Panc1 (cell line): ENCODE data around the gene MEP1A. TPM values are rescaled to one million over a fixed set of nuclear protein-coding genes. Genes with fewer than 3 reads are reported as not detected.

ENCODE experiments used
- ATAC-seq: fragments of 200-7000 bp; cut with Tn5 transposase; 2 replicates; pipeline ENCODE4 v1.9.1; 2020; ENCODE audit warnings: mild to moderate bottlenecking, moderate library complexity
- BruUV-seq: library from RNA; stranded (reverse); fragments of 400-500 nt; replicated peaks from 2 replicates; lab custom pipeline; 2021; lab: Mats Ljungman, UMichigan
- CTCF ChIA-PET: fragments of 300-600 bp; sonication (Branson Sonifier 250); formaldehyde crosslinking; loops from one replicate; lab custom pipeline; 2022; ENCODE audit warnings: antibody characterized with exemption; lab: Charles Lee
- POLR2A ChIA-PET: fragments of 300-600 bp; sonication (Branson Sonifier 250); formaldehyde crosslinking; loops from one replicate; lab custom pipeline; 2022; ENCODE audit warnings: antibody characterized with exemption; lab: Charles Lee
- DNase-seq: peaks from one replicate; pipeline ENCODE4 v3.0.0-alpha.2; 2010; ENCODE audit warnings: low read depth, low spot score
- H3K27ac ChIP-seq: 2 replicates; pipeline ENCODE4 v1.5.1; 2011; ENCODE audit warnings: mild to moderate bottlenecking, low read length, inconsistent platforms
- H3K27me3 ChIP-seq: fragments of 200-500 bp; sonication (Bioruptor generic); 2 replicates; pipeline ENCODE4 v1.6.0; 2014; ENCODE audit warnings: low read length, inconsistent platforms; ENCODE audit not compliant: control insufficient read depth, insufficient read depth
- H3K36me3 ChIP-seq: fragments of 200-500 bp; sonication (Bioruptor generic); 2 replicates; pipeline ENCODE4 v1.5.1; 2014; ENCODE audit warnings: inconsistent platforms, mild to moderate bottlenecking, low read length, moderate library complexity; ENCODE audit not compliant: control insufficient read depth, insufficient read depth
- H3K4me1 ChIP-seq: 2 replicates; pipeline ENCODE4 v1.5.1; 2011; ENCODE audit warnings: inconsistent platforms, mild to moderate bottlenecking, low read length, moderate library complexity; ENCODE audit not compliant: control insufficient read depth, insufficient read depth
- H3K4me3 ChIP-seq, 2 experiments: 2 replicates each; pipeline ENCODE4 v1.5.1; 2011 to 2012; ENCODE audit warnings: low read depth in 2 of 2, low read length in 2 of 2, mild to moderate bottlenecking in 2 of 2, inconsistent platforms in 1 of 2, moderate library complexity in 1 of 2
- H3K9me3 ChIP-seq: fragments of 200-500 bp; sonication (Bioruptor generic); 2 replicates; pipeline ENCODE4 v1.5.1; 2014; ENCODE audit warnings: low read depth, mild to moderate bottlenecking, inconsistent platforms, low read length, moderate library complexity; ENCODE audit not compliant: control insufficient read depth, insufficient read depth
- CTCF ChIP-seq: fragments of 450-650 bp; IDR thresholded peaks from 2 replicates; pipeline ENCODE4 v1.5.1; 2017; ENCODE audit warnings: mild to moderate bottlenecking
- POLR2AphosphoS5 ChIP-seq: IDR thresholded peaks from 2 replicates; pipeline ENCODE4 v1.6.1; 2012; ENCODE audit warnings: mild to moderate bottlenecking, low read depth, low read length, moderate library complexity
- REST ChIP-seq, 2 experiments: IDR thresholded peaks; 2 replicates each; pipeline ENCODE4 v1.6.1; 2011 to 2012; ENCODE audit warnings: low read depth in 2 of 2, control low read depth in 1 of 2, low read length in 1 of 2, mild to moderate bottlenecking in 1 of 2, moderate library complexity in 1 of 2; ENCODE audit not compliant: insufficient read depth in 1 of 2
- SIN3A ChIP-seq: IDR thresholded peaks from 2 replicates; pipeline ENCODE4 v1.6.1; 2012; ENCODE audit warnings: low read depth, mild to moderate bottlenecking, low read length, moderate library complexity, borderline replicate concordance; ENCODE audit not compliant: insufficient read depth
- TCF7L2 ChIP-seq: IDR thresholded peaks from 2 replicates; pipeline ENCODE4 v1.6.1; 2011; ENCODE audit warnings: mild to moderate bottlenecking, low read depth, low read length, inconsistent platforms
- in situ Hi-C: cut with HindIII; loops from 2 replicates; pipeline ENCODE4 v1.10.0; 2016; ENCODE audit warnings: low sequenced_read_pairs, low pct_unique_long_range_greater_than_20kb
- intact Hi-C: fragments of 100-400 bp; cut with micrococcal nuclease; formaldehyde crosslinking; loops from one replicate; pipeline ENCODE4 v1.10.0; 2022; ENCODE audit not compliant: unreplicated experiment
- total RNA-seq: library from RNA; stranded (reverse); gene quantifications from one replicate; pipeline ENCODE4 v1.2.1, GENCODE V29; 2021; ENCODE audit not compliant: unreplicated experiment

MEP1A gene
- total RNA-seq, 1 experiment from 2014 or later, result not detected

GRCh38 chr6:46776070-46776712 lies 17.0 kb upstream of the MEP1A start:
- Histone ChIP-seq H3K27me3 (no peaks in the 10 kb centered on the region), H3K4me1 (no peaks in the 10 kb centered on the region), H3K36me3 (no peaks in the 10 kb centered on the region), H3K4me3 (no peak overlapping the region), H3K9me3 (no peaks in the 10 kb centered on the region), H3K27ac (no peak overlapping the region)
- ATAC-seq (no peak), DNase-seq (no peak)
- BruUV-seq, result no TSS peak
- POLR2A ChIA-PET, result no interaction called here
- CTCF ChIA-PET, result no interaction called here
- in situ Hi-C loops (no loop called here), intact Hi-C loops (no loop called here)
- no peak for TF ChIP-seq REST (IDR thresholded peaks at IDR 0.05; ENCODE audit: insufficient read depth in 1 of 2, low read depth in 2 of 2, low read length in 1 of 2)
- no peak for TF ChIP-seq SIN3A
- no peak for TF ChIP-seq POLR2AphosphoS5
- TF ChIP-seq TCF7L2, result no peak
- no peak for TF ChIP-seq CTCF

GRCh38 chr6:46777476-46778346 lies 15.5 kb upstream of the MEP1A start:
- ATAC-seq (no peak), DNase-seq (no peak)
- CTCF ChIA-PET, result no interaction called here
- intact Hi-C loops, result no loop called here
- TF ChIP-seq CTCF (no peak), POLR2AphosphoS5 (no peak), SIN3A (no peak), REST (IDR thresholded peaks at IDR 0.05; ENCODE audit: insufficient read depth in 1 of 2, low read depth in 2 of 2, low read length in 1 of 2) (no peak), TCF7L2 (no peak)
- in situ Hi-C loops, result no loop called here
- Histone ChIP-seq H3K27me3 (no peaks in the 10 kb centered on the region), H3K27ac (no peak overlapping the region), H3K9me3 (no peaks in the 10 kb centered on the region), H3K4me1 (no peaks in the 10 kb centered on the region), H3K36me3 (no peaks in the 10 kb centered on the region), H3K4me3 (no peak overlapping the region)
- BruUV-seq, result no TSS peak
- POLR2A ChIA-PET, result no interaction called here
